NCI-H2029 (cell line): Measurements from ENCODE around the gene AQP6.
A peak's percentile ranks its signal among the peaks of the same experiment; 100 is the strongest.
"Not testable (repeated sequence)": the region's sequence is repeated elsewhere in the genome, so short reads cannot be mapped to it uniquely, and the experiment has no call there.

Source experiments
- DNase-seq: peaks from one replicate; lab custom pipeline; 2025; lab: John Stamatoyannopoulos, UW

The AQP6 gene

GRCh38 chr12:49969651-49970429 lies 2.9 kb upstream of the AQP6 start:
- DNase-seq: no peak

GRCh38 chr12:49970658-49971057 lies 2.1 kb upstream of the AQP6 start:
- no peak for DNase-seq

- no peak for DNase-seq
These were observed 1.6 kb upstream of the AQP6 start for GRCh38 chr12:49971141-49971540.

GRCh38 chr12:49972129-49972528 lies 618 bp upstream of the AQP6 start:
- no peak for DNase-seq

GRCh38 chr12:49973361-49973830 lies 649 bp downstream of the AQP6 start:
- DNase-seq: no peak

GRCh38 chr12:49974231-49974675 lies 1.5 kb downstream of the AQP6 start:
- no peak for DNase-seq

GRCh38 chr12:49974677-49975317 lies 2.0 kb downstream of the AQP6 start:
- no peak for DNase-seq

GRCh38 chr12:49975318-49975761 lies 2.6 kb downstream of the AQP6 start:
- no peak for DNase-seq

GRCh38 chr12:49976557-49976956 lies 3.8 kb downstream of the AQP6 start:
- DNase-seq: no peak

GRCh38 chr12:49978125-49978524 lies 5.4 kb downstream of the AQP6 start:
- DNase-seq: no peak

- DNase-seq: no peak
These were observed 6.4 kb downstream of the AQP6 start for GRCh38 chr12:49979016-49979586.

- no peak for DNase-seq
These were observed 7.0 kb downstream of the AQP6 start for GRCh38 chr12:49979791-49980190.

GRCh38 chr12:49980501-49981349 lies 8.0 kb downstream of the AQP6 start:
- DNase-seq: no peak

GRCh38 chr12:49982246-49983087 lies 9.7 kb downstream of the AQP6 start:
- no peak for DNase-seq

GRCh38 chr12:49983892-49984291 lies 11.1 kb downstream of the AQP6 start:
- DNase-seq: peak; percentile 36

GRCh38 chr12:49984476-49985359 lies 12.0 kb downstream of the AQP6 start:
- no peak for DNase-seq

- DNase-seq: no peak
These were observed 13.2 kb downstream of the AQP6 start for GRCh38 chr12:49985981-49986380.

GRCh38 chr12:49986476-49986875 lies 13.7 kb downstream of the AQP6 start:
- DNase-seq: not testable (repeated sequence)

GRCh38 chr12:49987625-49988303 lies 15.0 kb downstream of the AQP6 start:
- DNase-seq: no peak
